ENCODE data around the gene ACAP3.

GRCh38 chr1:1328254-1328653, 20.5 kb upstream of the ACAP3 start:
- no peak for TF ChIP-seq CTCF (conservative IDR thresholded peaks at IDR 0.05; ENCODE audit: low read depth, low read length)
- TF ChIP-seq POLR2A (IDR thresholded peaks at IDR 0.05; ENCODE audit: low read depth, low read length) = no peak
- TF ChIP-seq SMC3 (IDR thresholded peaks at IDR 0.05; ENCODE audit: low read depth, low read length) = no peak
- no peak for TF ChIP-seq FOS (IDR thresholded peaks at IDR 0.05; ENCODE audit: low read depth, low read length)
- TF ChIP-seq MAFK (IDR thresholded peaks at IDR 0.05; ENCODE audit: low read depth, low read length) = no peak
- no peak for TF ChIP-seq RAD21 (IDR thresholded peaks at IDR 0.05; ENCODE audit: low read length)
